ENCODE data around the gene TFDP2. TPM values are rescaled to one million over a fixed set of nuclear protein-coding genes. Genes with fewer than 3 reads are reported as not detected.

The TFDP2 gene
- total and polyA plus RNA-seq, 2 experiments from 2014 or later = 26.8 to 55.4 TPM

- peak; percentile 52 for DNase-seq
- in situ Hi-C loops (cut with MboI) = no loop called here
Observed at GRCh38 chr3:141905129-141905528, 244.2 kb downstream of the TFDP2 start.

GRCh38 chr3:141904203-141904602 lies 245.1 kb downstream of the TFDP2 start:
- H3F3A ChIP-seq (ENCODE audit: insufficient read depth) = peaks cover 16% of the 10 kb centered on the region; the same call in 1 of the 2 replicates
- H3K4me2 ChIP-seq (ENCODE audit: unreplicated experiment) = no peak overlapping the region
- H3K4me1 ChIP-seq (ENCODE audit: insufficient read depth) = no peaks in the 10 kb centered on the region
- H3K4me3 ChIP-seq = no peak overlapping the region
- no peaks in the 10 kb centered on the region for H3K9me2 ChIP-seq (ENCODE audit: insufficient read depth)
- H3K79me2 ChIP-seq (ENCODE audit: insufficient read depth) = peaks cover 58% of the 10 kb centered on the region
- H2AFZ ChIP-seq = no peak overlapping the region
- no peaks in the 10 kb centered on the region for H4K20me1 ChIP-seq (ENCODE audit: insufficient read depth)
- H3K27ac ChIP-seq = no peak overlapping the region
- TF ChIP-seq EZH2phosphoT487 (IDR thresholded peaks at IDR 0.05; ENCODE audit: insufficient read depth, low read depth) = no peak
- no peak for TF ChIP-seq EZH2 (IDR thresholded peaks at IDR 0.05; ENCODE audit: insufficient read depth, poor library complexity, severe bottlenecking)
- in situ Hi-C loops (cut with MboI) = no loop called here
- H3K9me3 ChIP-seq (ENCODE audit: low read depth) = no peaks in the 10 kb centered on the region
- WGBS, 2 experiments (ENCODE audit: low coverage in 1 of 2, low lambda C conversion rate in 2 of 2, missing lambda C conversion rate in 2 of 2) = 97 to 98% methylated on average over 4 of the region's 4 CpGs
- H3K36me3 ChIP-seq (ENCODE audit: low read depth) = peaks cover 22% of the 10 kb centered on the region
- no peak for DNase-seq
- H3K27me3 ChIP-seq (replicated peaks; ENCODE audit: insufficient read depth) = no peaks in the 10 kb centered on the region
- H3K9ac ChIP-seq = no peak overlapping the region

More at GRCh38 chr3:141905129-141905528, 244.2 kb downstream of the TFDP2 start:
- H3K4me2 ChIP-seq (ENCODE audit: unreplicated experiment) = no peak overlapping the region
- no peaks in the 10 kb centered on the region for H3K27me3 ChIP-seq (replicated peaks; ENCODE audit: insufficient read depth)
- no peaks in the 10 kb centered on the region for H3K4me1 ChIP-seq (ENCODE audit: insufficient read depth)
- WGBS, 2 experiments (ENCODE audit: low coverage in 1 of 2, low lambda C conversion rate in 2 of 2, missing lambda C conversion rate in 2 of 2) = 61 to 70% methylated on average over 2 of the region's 2 CpGs
- peaks cover 16% of the 10 kb centered on the region; the same call in 1 of the 2 replicates for H3F3A ChIP-seq (ENCODE audit: insufficient read depth)
- no peaks in the 10 kb centered on the region for H4K20me1 ChIP-seq (ENCODE audit: insufficient read depth)
- TF ChIP-seq EZH2 (IDR thresholded peaks at IDR 0.05; ENCODE audit: insufficient read depth, poor library complexity, severe bottlenecking) (no peak), EZH2phosphoT487 (IDR thresholded peaks at IDR 0.05; ENCODE audit: insufficient read depth, low read depth) (no peak)
- no peak overlapping the region for H3K4me3 ChIP-seq
- no peak overlapping the region for H2AFZ ChIP-seq
- H3K9ac ChIP-seq = no peak overlapping the region
- no peaks in the 10 kb centered on the region for H3K9me3 ChIP-seq (ENCODE audit: low read depth)
- H3K79me2 ChIP-seq (ENCODE audit: insufficient read depth) = peaks cover 50% of the 10 kb centered on the region
- peak overlapping the region; percentile 20; the same call in 1 of the 2 replicates for H3K27ac ChIP-seq
- H3K36me3 ChIP-seq (ENCODE audit: low read depth) = peaks cover 24% of the 10 kb centered on the region
- no peaks in the 10 kb centered on the region for H3K9me2 ChIP-seq (ENCODE audit: insufficient read depth)

GRCh38 chr3:141901914-141902313 lies 247.4 kb downstream of the TFDP2 start:
- no peak overlapping the region for H3K4me2 ChIP-seq (ENCODE audit: unreplicated experiment)
- peaks cover 75% of the 10 kb centered on the region for H3K79me2 ChIP-seq (ENCODE audit: insufficient read depth)
- no peaks in the 10 kb centered on the region for H4K20me1 ChIP-seq (ENCODE audit: insufficient read depth)
- WGBS, 2 experiments (ENCODE audit: low coverage in 1 of 2, low lambda C conversion rate in 2 of 2, missing lambda C conversion rate in 2 of 2) = 95 to 98% methylated on average over 2 of the region's 2 CpGs
- no peak for TF ChIP-seq EZH2 (IDR thresholded peaks at IDR 0.05; ENCODE audit: insufficient read depth, poor library complexity, severe bottlenecking)
- TF ChIP-seq EZH2phosphoT487 (IDR thresholded peaks at IDR 0.05; ENCODE audit: insufficient read depth, low read depth) = no peak
- H3K27me3 ChIP-seq (replicated peaks; ENCODE audit: insufficient read depth) = no peaks in the 10 kb centered on the region
- DNase-seq = no peak
- H3K4me3 ChIP-seq = no peak overlapping the region
- no peak overlapping the region for H3K27ac ChIP-seq
- H3K36me3 ChIP-seq (ENCODE audit: low read depth) = peaks cover 5% of the 10 kb centered on the region; the same call in 1 of the 2 replicates
- no peaks in the 10 kb centered on the region for H3K4me1 ChIP-seq (ENCODE audit: insufficient read depth)
- H3F3A ChIP-seq (ENCODE audit: insufficient read depth) = peaks cover 16% of the 10 kb centered on the region; the same call in 1 of the 2 replicates
- H3K9me3 ChIP-seq (ENCODE audit: low read depth) = no peaks in the 10 kb centered on the region
- H2AFZ ChIP-seq = no peak overlapping the region
- no peaks in the 10 kb centered on the region for H3K9me2 ChIP-seq (ENCODE audit: insufficient read depth)
- H3K9ac ChIP-seq = no peak overlapping the region
- in situ Hi-C loops (cut with MboI) = no loop called here

- H3F3A ChIP-seq (ENCODE audit: insufficient read depth) = peaks cover 19% of the 10 kb centered on the region; the same call in 1 of the 2 replicates
- no peak overlapping the region for H2AFZ ChIP-seq
- DNase-seq = no peak
- no peaks in the 10 kb centered on the region for H3K27me3 ChIP-seq (replicated peaks; ENCODE audit: insufficient read depth)
- in situ Hi-C loops (cut with MboI) = no loop called here
- no peak overlapping the region for H3K9ac ChIP-seq
- H4K20me1 ChIP-seq (ENCODE audit: insufficient read depth) = no peaks in the 10 kb centered on the region
- H3K4me2 ChIP-seq (ENCODE audit: unreplicated experiment) = no peak overlapping the region
- H3K4me1 ChIP-seq (ENCODE audit: insufficient read depth) = 0 out of 2 replicates have a peak, but pooled peaks cover under 1% of the 10 kb centered on the region
- WGBS, 2 experiments (ENCODE audit: low coverage in 1 of 2, low lambda C conversion rate in 2 of 2, missing lambda C conversion rate in 2 of 2) = 95 to 96% methylated on average over 3 of the region's 3 CpGs
- TF ChIP-seq EZH2 (IDR thresholded peaks at IDR 0.05; ENCODE audit: insufficient read depth, poor library complexity, severe bottlenecking) (no peak), EZH2phosphoT487 (IDR thresholded peaks at IDR 0.05; ENCODE audit: insufficient read depth, low read depth) (no peak)
- no peaks in the 10 kb centered on the region for H3K9me3 ChIP-seq (ENCODE audit: low read depth)
- no peaks in the 10 kb centered on the region for H3K9me2 ChIP-seq (ENCODE audit: insufficient read depth)
- no peak overlapping the region for H3K27ac ChIP-seq
- no peak overlapping the region for H3K4me3 ChIP-seq
- H3K36me3 ChIP-seq (ENCODE audit: low read depth) = no peaks in the 10 kb centered on the region
- peaks cover 82% of the 10 kb centered on the region for H3K79me2 ChIP-seq (ENCODE audit: insufficient read depth)
Observed at GRCh38 chr3:141900343-141900742, 249.0 kb downstream of the TFDP2 start.

All from GM23248 (cell line).